CD4-positive, alpha-beta T cell treated with Interleukin-4 for 4 hours (primary cell): ENCODE data around the gene ADGRV1.

Experiments used
- DNase-seq: peaks from one replicate; pipeline ENCODE4 v3.0.0-alpha.2; 2020

Gene ADGRV1

DNA sequence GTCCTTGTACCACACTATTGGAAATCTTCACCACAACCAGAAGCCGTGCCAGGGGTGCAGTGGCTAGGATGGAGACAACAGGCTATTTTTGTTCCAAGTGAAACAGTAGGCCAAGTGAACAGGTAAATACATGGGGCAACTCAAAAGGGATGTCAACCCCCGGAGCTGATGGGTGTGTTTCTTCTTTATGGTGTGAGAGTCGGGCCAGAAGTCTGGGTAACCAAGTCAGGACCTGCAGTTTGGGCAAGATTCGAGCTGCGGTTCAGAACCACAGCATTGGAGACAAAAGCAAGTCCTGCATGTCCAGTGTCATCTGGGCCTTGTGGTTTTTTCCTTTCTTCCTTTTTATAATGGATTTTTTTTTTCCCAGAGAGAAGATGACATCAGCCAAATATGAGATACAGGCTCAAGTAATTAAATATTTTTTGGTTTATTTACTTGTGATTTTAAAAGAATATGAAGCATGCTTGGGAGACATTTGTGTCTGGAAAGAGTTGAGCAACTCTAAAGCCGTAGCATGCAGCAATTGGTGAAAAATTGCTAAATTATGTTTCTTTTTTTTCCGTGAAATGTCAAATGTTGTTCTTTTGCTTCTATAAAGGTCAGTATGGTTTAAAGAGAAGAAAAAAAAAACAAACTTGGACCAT, 562.9 kb downstream of the ADGRV1 start:
- no peak for DNase-seq

DNA sequence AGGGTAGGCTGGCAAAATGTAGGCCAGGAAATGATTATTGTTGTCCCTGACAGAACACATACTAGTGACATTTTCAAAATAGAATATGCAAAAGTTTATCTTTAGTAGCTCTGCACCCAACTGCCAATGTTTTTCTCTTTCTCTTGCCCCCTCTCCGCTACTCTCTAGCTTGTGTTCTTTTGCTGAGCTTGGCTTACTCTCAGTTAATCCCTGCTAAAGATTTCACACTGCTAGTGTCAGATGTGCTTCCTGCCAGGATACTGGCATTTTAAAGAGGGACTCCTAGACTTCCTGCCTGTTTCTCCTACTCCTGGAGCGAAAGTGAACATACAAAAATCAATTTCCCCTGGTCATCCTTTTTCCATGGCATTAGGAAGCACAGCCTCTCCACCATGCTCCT, 564.1 kb downstream of the ADGRV1 start:
- no peak for DNase-seq

DNA sequence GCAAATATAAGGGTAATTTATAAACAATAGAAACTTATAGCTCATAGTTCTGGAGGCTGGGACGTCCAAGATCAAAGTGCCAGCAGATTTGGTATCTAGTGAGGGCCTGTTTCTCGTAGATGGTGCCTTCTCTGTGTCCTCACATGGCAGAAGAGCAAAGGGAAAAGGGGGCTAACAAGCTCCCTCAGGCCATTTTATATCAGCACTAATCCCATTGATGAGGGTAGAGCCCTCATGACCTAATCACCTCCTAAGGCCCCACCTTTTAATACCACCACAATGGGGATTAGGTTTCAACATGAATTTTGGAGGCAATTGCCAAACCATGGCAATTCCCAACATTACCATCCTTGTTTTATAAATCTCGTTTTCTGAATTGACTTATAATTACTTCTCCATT, 564.7 kb downstream of the ADGRV1 start:
- no peak for DNase-seq

DNA sequence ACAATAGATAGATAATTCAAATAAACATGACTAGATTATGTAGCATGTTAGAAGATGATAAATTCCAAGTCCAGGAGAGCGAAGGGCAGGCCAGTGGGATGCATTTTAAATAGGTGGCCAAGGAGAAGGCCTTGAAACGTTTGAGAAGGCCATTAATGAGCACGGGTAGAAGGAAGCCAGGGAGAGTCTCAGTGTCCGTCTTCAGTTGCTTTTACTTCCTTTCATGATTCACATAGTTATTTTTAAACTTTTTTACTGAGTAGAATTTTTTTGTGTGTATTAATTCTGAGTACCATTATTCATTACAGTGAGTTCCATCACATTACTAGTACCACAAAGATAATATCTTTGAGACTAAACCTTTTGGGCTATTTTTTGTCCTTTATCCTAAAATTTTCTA, 565.3 kb downstream of the ADGRV1 start:
- no peak for DNase-seq

DNA sequence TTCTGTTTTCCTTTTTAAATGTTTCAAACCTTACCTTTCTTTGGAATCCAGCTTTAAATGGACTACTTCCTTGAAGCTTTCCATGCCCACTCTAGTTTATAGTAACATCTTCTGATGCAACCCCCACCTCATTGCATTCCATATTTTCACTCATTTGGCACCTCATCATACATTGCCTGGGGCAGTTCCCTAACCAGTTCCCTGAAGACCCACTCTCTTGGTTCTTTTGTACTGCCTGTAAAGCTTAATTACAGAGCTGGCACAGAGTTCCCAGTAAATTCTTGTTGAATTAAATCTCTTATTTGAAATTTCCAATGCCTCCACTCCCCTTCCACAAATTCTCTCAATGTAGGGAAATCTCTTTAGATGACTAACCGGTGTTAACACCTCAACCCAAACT, 567.3 kb downstream of the ADGRV1 start:
- no peak for DNase-seq

DNA sequence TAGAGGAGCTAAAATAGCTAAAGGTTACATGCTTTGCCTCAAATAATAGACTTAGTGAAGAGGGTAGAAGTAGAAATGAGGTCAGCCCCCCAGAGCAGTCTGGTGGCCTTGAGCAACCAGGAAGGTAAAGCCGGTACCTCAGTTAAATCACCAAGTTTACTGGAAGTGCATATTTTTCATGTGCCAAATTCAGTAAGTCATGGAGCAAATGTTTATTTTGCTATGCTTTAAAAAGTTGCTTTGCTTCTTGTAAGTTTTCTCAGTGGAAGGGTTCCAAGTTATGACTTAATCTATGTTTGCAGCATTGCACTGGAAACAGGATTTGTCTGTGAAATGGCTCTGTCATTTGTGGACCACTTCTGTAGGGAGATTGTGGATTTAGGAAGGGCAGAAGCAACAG, 567.9 kb downstream of the ADGRV1 start:
- no peak for DNase-seq

DNA sequence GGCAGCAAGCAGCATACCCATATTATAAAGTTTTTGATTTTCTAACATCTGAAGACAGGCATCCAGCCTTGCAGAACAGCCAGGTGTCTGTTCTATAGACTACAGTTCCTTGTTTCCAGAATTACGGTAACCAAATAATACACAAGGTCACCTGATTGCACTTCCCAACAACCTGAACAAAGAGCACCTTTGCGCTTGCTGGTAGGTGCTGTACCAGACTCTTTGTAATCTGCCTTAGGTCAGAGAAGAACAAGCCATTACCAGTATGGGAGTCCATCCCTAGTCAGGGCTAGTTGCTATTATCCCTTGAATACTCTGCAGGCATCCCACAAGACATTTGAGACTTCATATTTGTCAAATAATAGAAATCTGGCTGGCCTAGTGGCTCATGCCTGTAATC, 568.3 kb downstream of the ADGRV1 start:
- no peak for DNase-seq

DNA sequence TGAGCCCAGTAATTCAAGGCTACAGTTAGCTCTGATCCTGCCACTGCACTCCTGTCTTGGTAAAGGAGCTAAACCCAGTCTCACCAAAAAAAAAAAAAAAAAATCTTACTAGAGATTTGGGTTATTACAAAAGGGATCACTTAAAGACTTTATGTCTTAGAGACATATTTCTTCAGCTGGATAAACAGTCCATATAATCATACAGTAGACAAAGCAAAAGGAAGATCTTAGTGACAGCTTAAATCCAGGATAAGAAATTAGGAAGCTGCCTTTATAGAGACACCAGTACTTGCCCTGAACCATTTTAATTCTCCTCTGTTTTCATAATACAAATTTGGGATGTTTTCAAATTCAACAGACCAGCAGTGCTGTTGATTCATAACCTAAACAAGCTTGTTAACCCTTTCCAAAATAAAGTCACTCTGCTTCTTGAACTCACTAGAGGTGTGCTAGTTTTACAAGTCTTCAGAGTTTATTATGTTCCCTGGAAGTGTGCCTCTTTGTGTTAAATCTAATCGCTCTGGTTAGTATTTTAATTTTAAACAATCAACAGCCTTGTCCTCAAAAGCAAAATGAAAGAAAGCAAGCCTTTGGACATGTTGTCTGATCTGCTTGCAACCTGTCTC, 569.0 kb downstream of the ADGRV1 start:
- DNase-seq: no peak

DNA sequence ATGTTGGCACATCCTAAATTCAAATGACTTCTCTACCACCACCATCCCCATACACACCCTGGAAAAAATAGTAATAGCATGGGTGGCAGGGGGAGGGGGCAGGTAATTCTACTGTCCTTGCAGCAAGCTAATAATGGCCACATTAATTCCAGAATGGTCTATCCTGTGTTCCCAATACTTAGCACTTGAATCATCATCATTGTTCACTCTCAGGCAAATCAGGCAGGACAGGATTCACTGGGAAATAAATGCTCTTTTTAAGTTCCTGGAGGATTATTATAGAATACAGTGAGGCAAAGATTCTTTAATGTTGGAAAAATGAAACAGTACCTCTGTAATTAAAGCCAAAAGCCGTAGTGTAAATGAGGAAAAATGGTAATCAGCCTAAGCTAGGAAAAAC, 570.0 kb downstream of the ADGRV1 start:
- DNase-seq: no peak

DNA sequence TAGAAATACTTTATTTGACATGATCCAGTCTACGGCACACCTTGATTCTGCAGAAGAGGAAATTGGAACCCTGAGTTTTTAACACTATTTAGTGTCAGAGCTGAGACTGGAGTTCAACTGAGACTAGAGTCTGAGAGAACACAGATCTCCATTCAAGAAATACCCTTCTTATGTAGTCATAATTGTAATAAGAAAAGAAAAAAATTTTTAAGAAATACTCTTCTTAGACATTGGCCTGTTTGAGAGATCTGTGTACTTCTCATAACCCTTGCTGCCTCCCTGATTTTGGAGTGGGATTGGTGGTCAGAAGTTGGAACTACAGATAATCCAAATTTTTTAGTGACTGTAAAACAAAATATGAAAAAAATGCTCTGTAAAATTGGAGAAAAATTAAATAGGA, 571.2 kb downstream of the ADGRV1 start:
- no peak for DNase-seq

DNA sequence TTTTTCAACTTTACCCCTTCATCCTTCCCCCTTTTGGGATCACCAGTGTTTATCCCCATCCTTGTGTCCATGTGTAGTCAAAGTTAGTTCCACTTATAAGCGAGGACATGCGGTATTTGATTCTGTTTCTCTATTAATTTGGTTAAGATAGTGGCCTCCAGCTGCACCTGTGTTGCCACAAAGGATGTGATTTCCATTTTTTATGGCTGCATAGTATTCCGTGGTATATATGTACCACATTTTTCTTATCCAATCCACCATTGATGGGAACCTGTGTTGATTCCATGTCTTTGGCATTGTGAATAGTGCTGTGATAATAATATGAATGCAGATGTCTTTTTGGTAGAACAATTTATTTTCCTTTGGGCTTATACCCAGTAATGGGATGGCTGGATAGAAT, 572.2 kb downstream of the ADGRV1 start:
- DNase-seq: no peak

DNA sequence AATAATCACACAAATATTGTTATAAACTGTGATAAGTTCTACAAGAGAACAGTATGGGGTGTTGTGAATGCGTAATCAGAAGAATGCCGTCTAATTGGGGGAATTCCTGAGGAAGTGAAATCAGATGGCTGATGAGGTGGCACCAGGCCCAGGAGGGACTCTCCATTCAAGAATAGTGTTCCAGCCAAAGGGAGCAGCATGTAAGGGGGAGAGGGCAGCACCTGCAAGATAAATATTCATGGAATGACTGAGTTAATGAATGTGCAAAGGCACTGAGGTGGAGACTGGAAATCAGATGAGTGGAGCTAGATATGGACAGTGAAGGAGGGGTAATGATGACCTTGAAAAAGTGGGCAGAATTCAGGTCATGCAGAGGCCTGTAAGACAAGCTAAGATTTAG, 574.0 kb downstream of the ADGRV1 start:
- no peak for DNase-seq

DNA sequence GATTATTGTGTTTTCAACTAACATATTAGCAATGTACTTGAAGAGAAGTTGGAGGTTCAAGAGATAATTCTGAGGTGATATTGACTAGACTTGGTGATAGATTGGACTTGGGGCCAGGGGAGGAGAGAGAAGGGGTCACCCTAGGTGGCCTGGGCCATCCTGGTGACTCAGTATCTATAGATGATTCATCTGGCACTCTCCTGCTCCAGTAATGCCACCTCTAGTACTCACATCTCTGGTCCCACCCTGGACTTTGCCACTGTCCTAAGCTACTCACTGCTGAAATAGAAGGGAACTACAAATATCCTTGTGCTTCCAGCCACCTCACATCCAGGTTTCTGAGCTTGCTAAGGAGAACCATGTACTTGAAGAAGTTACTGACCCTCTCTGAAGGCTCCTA, 574.6 kb downstream of the ADGRV1 start:
- no peak for DNase-seq

DNA sequence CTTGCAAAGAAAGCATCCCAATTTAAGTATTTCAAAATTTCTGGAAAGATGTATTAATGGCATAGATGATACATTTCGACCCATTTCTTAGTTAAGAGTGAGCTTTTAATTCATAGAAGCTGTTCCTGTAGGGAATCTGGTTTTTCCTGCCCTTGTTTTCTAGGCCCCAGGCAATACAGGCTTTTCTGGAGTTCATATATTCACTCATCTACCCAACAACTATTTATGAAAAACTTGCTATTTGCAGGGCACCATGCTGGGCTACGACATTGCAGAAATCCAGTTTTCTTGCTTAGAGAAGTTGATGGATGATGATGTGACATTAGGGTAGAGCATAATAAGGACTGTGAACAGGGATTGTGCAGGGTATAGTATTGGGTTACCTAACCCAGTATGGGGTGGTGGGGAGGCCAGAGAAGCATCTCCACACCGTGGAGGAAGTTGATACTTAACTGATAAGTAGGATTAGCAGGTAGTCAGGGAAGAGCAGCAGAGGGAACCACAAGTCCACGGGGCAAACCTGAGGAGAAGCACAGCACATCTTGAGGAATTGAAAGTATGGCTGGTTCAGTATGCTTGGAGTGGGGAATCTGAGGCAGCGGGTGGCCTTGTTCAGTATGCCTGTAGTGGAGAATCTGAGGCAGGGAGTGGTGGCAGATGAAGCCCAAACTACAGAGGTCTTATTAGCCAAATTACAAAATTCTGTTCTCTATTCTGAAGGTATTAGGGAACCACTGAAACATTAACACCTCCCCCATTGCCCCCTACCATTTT, 577.1 kb downstream of the ADGRV1 start:
- DNase-seq: no peak

DNA sequence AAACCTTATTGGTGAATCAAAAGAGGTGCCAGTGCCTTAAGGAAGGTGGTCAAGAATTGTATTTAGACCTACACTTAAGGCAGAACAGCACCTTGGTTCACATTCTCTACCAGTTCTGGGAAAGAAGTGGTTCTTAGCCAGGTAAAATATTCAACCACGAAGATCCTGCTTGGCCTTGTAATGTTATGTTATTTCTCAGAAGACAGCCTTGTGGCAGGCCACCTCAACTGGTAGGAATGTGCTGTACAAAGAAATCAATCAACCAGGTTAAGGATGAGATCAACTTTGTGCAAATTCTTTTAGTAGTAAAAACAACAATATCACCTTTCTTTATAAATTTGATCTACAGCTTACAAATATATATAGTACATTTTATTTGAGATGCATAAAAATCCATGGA, 577.7 kb downstream of the ADGRV1 start:
- no peak for DNase-seq

DNA sequence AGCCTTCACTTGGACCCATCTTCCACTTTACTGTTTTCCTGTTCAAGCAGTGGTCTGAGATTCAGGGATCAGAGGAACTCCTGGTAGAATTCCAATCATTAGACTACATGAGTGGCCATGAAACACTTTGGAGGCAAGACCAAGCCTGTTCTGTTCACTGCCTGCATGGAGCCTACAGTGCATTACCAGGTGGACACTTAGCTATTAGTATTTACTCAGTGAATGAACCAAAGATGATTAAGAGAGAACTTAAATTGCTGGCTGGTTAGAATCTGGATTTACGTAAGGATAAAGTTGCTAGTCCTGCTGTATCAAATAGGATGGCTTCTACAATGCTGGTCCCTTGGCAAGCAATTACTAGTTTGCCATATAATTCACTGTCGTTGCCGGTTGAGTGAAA, 579.0 kb downstream of the ADGRV1 start:
- no peak for DNase-seq

DNA sequence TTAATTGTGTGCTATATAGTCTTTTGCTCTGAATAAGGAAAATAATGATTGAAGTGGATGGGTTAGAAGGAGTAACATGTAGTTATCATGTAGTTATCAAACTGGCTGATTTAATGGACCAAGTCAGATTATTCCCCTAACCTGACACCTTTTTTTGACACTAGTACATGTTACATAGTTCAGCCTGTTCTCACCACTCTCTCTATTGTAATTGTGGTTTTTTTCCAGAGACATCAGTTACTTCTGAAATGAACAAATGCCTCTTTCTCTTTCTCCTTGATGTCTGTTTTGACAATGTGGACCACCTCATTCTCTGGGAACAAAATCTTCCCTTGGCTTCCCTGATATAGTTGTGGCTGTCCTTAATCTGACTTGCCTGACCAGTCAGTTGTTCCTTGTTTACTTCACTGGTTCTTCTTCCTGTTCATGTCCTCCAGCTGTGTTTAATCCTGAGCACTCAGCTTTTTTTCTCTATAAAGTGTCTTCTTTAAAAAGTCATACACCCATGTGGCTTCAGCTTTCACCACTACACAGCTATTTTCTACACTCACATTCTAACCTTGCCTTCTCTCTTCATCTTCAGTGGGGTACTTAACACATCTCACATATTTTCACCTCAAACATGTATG, 581.1 kb downstream of the ADGRV1 start:
- no peak for DNase-seq

DNA sequence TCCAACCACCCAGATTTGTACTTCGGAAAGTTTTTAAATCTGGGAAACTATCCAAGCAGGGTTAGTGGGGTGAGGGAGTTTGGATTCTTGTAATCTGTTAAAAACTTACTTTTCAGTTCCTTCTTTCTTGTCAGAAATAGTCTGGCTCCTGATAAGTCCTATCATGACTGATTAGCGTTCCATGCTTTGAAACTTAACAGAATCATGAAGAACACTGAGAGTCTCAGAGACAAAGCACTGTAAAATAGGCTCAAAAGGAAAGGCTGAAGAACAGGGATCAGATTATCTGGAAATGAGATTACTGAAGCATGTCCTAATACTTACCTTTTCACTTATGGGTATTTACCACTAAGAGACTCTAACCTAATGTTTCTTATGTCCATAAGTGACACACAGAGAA, 582.1 kb downstream of the ADGRV1 start:
- no peak for DNase-seq

DNA sequence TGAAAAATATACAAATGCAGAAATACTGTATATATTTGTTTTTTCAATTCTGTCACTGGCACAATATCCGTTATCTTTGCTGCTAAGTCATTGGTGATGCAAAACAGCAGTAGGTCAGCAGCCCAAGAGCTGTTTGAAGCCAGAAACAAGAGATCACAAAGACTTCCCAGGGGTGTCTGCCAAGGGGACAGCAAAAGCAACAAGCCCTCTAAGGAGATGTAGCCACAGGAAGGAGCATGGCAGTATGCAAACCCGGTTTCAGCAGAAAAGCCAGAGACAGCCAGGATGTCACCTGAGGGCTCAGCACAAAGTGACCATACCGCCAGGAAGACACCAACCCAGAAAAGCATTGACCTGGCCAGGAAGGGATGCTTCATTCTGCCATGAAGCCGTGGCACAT, 583.0 kb downstream of the ADGRV1 start:
- no peak for DNase-seq

DNA sequence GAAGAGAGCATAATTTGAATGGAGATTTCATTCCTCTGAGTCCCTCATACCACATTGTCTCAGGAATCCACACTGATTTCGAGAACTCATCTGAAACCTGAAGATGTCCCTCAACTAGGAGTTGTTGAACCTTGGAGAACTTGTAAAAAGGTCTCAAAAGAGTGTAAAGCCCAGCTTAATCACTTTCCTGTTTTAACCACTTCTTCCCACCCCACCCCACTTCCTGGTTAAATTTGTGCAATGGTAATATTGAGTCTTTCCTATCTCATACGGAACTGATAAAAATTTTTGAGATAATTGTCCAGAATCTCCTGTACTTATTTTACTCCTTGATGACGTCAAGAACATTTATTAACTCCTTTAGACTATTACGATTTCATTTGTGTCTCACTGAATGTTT, 583.8 kb downstream of the ADGRV1 start:
- DNase-seq: no peak

DNA sequence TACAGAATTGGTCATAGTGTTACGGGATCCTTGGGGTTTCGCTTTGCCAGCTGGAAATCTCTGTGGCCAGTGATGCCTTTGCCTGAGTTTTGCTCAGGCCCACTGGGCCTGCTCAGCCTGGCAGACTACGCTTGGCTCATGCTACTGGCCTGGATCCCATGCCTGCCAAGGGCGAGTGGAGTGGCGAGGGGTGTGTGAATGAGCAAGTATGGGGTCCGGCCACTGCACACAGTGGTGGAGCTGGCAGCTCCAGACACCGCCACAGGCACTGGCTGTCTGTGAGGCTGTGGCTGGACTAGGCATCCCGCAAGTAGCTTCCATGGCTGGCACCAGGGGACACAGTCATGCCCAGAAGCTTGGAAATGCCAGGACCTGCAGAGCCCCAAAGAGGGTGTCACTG, 584.2 kb downstream of the ADGRV1 start:
- no peak for DNase-seq

DNA sequence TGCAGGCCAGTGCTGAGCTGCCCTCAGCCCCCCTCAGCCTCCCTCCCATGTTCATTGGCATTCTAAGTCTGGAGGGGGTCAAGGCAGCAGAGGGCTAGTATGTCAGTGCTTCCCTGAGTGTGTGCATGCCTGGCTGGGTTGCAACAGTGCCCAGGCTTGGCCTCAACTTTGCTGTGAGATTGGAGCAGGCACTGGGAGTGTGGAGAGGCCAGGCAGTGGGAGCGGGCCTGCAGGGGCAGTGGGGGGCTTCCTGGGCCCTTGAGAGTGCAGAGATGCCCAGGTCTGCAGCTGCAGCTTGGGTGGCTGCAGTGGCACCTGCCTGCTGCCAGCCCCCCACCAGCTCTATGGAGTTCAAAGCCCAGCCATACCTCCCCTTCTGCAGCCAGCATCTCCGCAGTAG, 585.2 kb downstream of the ADGRV1 start:
- DNase-seq: no peak

DNA sequence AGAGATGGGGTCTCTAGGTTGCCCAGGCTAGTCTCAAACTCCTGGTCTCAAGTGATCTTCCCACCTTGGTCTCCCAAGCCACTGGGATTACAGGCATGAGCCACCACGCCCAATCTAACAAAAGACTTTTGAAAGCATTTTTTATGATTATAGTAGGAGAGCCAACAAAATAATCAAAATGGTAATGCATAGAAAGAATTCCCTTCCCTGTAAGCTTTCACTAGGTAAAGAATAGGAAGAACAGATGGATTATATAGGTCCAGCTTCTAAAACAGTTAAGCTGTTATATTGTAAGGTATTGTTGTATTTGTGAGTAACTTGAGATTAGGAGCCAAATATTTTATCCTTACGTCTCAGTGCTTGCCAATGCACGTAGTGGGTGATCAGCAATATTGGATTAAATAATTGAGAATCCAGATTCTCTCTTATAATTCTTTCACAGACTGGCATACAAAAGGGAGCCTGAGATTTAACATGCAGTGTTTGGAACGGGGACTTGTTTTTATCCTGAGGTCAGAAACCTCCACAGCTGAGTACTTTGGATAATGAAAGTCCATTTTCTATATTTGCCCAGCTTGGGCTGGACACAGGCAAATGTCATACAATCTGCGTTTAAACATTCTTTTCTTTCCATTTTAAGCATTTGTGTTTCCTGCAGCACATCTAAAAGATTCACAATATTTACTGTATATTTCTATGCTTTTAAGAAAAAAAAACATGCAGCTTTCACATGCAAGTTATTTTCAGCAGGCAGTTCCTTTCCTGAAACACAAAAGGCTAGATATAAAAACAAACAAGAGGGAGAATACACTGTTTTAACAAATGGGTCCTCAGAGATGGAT, 586.1 kb downstream of the ADGRV1 start:
- DNase-seq: no peak
